GM06990 (cell line): ENCODE measurements around the gene COL4A1.
A peak's percentile ranks its signal among the peaks of the same experiment; 100 is the strongest.

ENCODE experiments used
- DNase-seq: peaks from one replicate; pipeline ENCODE4 v3.0.0-alpha.2; 2011; ENCODE audit not compliant: insufficient read length; ENCODE audit errors: extremely low read depth
- H3K27me3 ChIP-seq: replicated peaks from 2 replicates; pipeline ENCODE4 v1.6.0; 2011; ENCODE audit warnings: low read length; ENCODE audit not compliant: control insufficient read depth, insufficient read depth
- H3K36me3 ChIP-seq: 2 replicates; pipeline ENCODE4 v1.5.1; 2011; ENCODE audit warnings: low read length; ENCODE audit not compliant: control insufficient read depth, insufficient read depth
- H3K4me3 ChIP-seq: replicated peaks from 2 replicates; pipeline ENCODE4 v1.5.1; 2011; ENCODE audit warnings: low read depth, mild to moderate bottlenecking, control low read depth, low read length
- CTCF ChIP-seq: IDR thresholded peaks from 2 replicates; pipeline ENCODE4 v1.5.1; 2011; ENCODE audit warnings: low read length, control low read depth, mild to moderate bottlenecking, inconsistent platforms; ENCODE audit not compliant: insufficient read depth, poor library complexity, severe bottlenecking

The COL4A1 gene

GRCh38 chr13:110151462-110151861 lies 155.5 kb downstream of the COL4A1 start:
- H3K36me3 ChIP-seq = no peaks in the 10 kb centered on the region
- no peak for TF ChIP-seq CTCF
- no peak overlapping the region for H3K4me3 ChIP-seq
- no peak for DNase-seq
- peaks cover 1% of the 10 kb centered on the region; the same call in 1 of the 2 replicates for H3K27me3 ChIP-seq

- no peak for DNase-seq
- H3K27me3 ChIP-seq = peaks cover 1% of the 10 kb centered on the region
- no peak for TF ChIP-seq CTCF
- H3K4me3 ChIP-seq = no peak overlapping the region
- H3K36me3 ChIP-seq = no peaks in the 10 kb centered on the region
Measured at GRCh38 chr13:110150384-110151101, 156.4 kb downstream of the COL4A1 start.

- Histone ChIP-seq H3K27me3 (peaks cover 1% of the 10 kb centered on the region), H3K36me3 (no peaks in the 10 kb centered on the region), H3K4me3 (no peak overlapping the region)
- no peak for TF ChIP-seq CTCF
- DNase-seq = no peak
Measured at GRCh38 chr13:110149036-110149435, 157.9 kb downstream of the COL4A1 start.

GRCh38 chr13:110140099-110140498 lies 166.9 kb downstream of the COL4A1 start:
- TF ChIP-seq CTCF = no peak
- no peaks in the 10 kb centered on the region for H3K36me3 ChIP-seq
- H3K27me3 ChIP-seq = no peaks in the 10 kb centered on the region
- DNase-seq = no peak
- H3K4me3 ChIP-seq = no peak overlapping the region

- no peak for TF ChIP-seq CTCF
- no peaks in the 10 kb centered on the region for H3K36me3 ChIP-seq
- no peak for DNase-seq
- peak overlapping the region; percentile 67 for H3K4me3 ChIP-seq
- no peaks in the 10 kb centered on the region for H3K27me3 ChIP-seq
Measured at GRCh38 chr13:110138700-110139036, 168.3 kb downstream of the COL4A1 start.
